HG02610 (cell line): Measurements from ENCODE around the gene INF2.
A peak's percentile ranks its signal among the peaks of the same experiment; 100 is the strongest.
"Not testable (repeated sequence)": the region's sequence is repeated elsewhere in the genome, so short reads cannot be mapped to it uniquely, and the experiment has no call there.

ENCODE experiments used
- ATAC-seq: cut with Tn5 transposase; IDR thresholded peaks from one replicate; pipeline ENCODE4 v1.9.1; 2021; ENCODE audit warnings: mild to moderate bottlenecking, moderate library complexity; ENCODE audit not compliant: unreplicated experiment

The INF2 gene

GRCh38 chr14:104747876-104748275 lies 58.5 kb downstream of the INF2 start:
- ATAC-seq: no peak

- no peak for ATAC-seq
Observed at GRCh38 chr14:104749111-104749649, 59.8 kb downstream of the INF2 start.

GRCh38 chr14:104750056-104750752 lies 60.8 kb downstream of the INF2 start:
- ATAC-seq: no peak

GRCh38 chr14:104750753-104751057 lies 61.3 kb downstream of the INF2 start:
- not testable (repeated sequence) for ATAC-seq

GRCh38 chr14:104751539-104752422 lies 62.4 kb downstream of the INF2 start:
- no peak for ATAC-seq

- no peak for ATAC-seq
Observed at GRCh38 chr14:104752423-104752734, 63.0 kb downstream of the INF2 start.

GRCh38 chr14:104752735-104753527 lies 63.5 kb downstream of the INF2 start, which contains the start of gene SIVA1:
Gene SIVA1, plus strand, starts transcription at chr14:104753147. Its CDS starts 55 bp downstream, at chr14:104753202.
- peak; percentile 91 for ATAC-seq

- ATAC-seq: no peak
Observed at GRCh38 chr14:104753528-104754212, 64.3 kb downstream of the INF2 start.

GRCh38 chr14:104754213-104754851 lies 64.9 kb downstream of the INF2 start:
- ATAC-seq: no peak

- no peak for ATAC-seq
Observed at GRCh38 chr14:104755621-104756020, 66.2 kb downstream of the INF2 start.

GRCh38 chr14:104756477-104757237 lies 67.2 kb downstream of the INF2 start:
- ATAC-seq: no peak

GRCh38 chr14:104757238-104757585 lies 67.8 kb downstream of the INF2 start:
- no peak for ATAC-seq

- no peak for ATAC-seq
Observed at GRCh38 chr14:104757681-104758392, 68.4 kb downstream of the INF2 start.

- ATAC-seq: no peak
Observed at GRCh38 chr14:104758981-104759969, 69.9 kb downstream of the INF2 start.

GRCh38 chr14:104765517-104765916 lies 76.1 kb downstream of the INF2 start:
- no peak for ATAC-seq

GRCh38 chr14:104766256-104766862 lies 76.9 kb downstream of the INF2 start:
- ATAC-seq: no peak

GRCh38 chr14:104766863-104767633 lies 77.6 kb downstream of the INF2 start:
- ATAC-seq: no peak
